Testis (tissue), 3 donors: ENCODE measurements around the gene DDI2. TPM values are rescaled to one million over a fixed set of nuclear protein-coding genes. Genes with fewer than 3 reads are reported as not detected.

Source experiments
- DNase-seq: peaks from one replicate; pipeline ENCODE4 v3.0.0-alpha.2; 2019
- H3K27ac ChIP-seq, 2 donors: fragments of 200-600 bp; sonication (generic); one replicate each; pipeline ENCODE4 v1.5.1; 2019
- H3K27me3 ChIP-seq: fragments of 200-600 bp; sonication (generic); one replicate; pipeline ENCODE4 v1.5.1; 2019
- H3K36me3 ChIP-seq: fragments of 200-600 bp; sonication (generic); one replicate; pipeline ENCODE4 v1.5.1; 2017; ENCODE audit warnings: low read depth; ENCODE audit errors: missing control alignments
- H3K4me1 ChIP-seq: fragments of 200-600 bp; sonication (generic); one replicate; pipeline ENCODE4 v1.5.1; 2019
- H3K4me3 ChIP-seq, 2 donors: fragments of 200-600 bp; sonication (generic); one replicate each; pipeline ENCODE4 v1.5.1; 2017 to 2019
- H3K9me3 ChIP-seq: fragments of 200-600 bp; sonication (generic); one replicate; pipeline ENCODE4 v1.5.1; 2017
- POLR2A ChIP-seq: fragments of 450-650 bp; IDR thresholded peaks from one replicate; pipeline ENCODE4 v1.6.1; 2017; ENCODE audit warnings: antibody characterized with exemption, mild to moderate bottlenecking, moderate library complexity
- WGBS, 2 donors: methylation state at CpG; one replicate each; pipeline ENCODE4 v1.1.5; 2018; 5-methylcytosine and 5-hydroxymethylcytosine counted together
- intact Hi-C: fragments of 100-400 bp; cut with DNase I; formaldehyde crosslinking; loops from one replicate; pipeline ENCODE4 v1.15.1; 2023; ENCODE audit warnings: low total_unique reads
- polyA plus RNA-seq: library from polyadenylated mRNA; stranded (reverse); fragments of 350-450 nt; fragmentation: Illumina TruSeq; extraction: RNeasy Lipid Tissue Mini Kit (QIAGEN cat#74804); gene quantifications from one replicate; pipeline ENCODE4 v1.2.3, GENCODE V29; 2014; ENCODE audit warnings: low read depth, low replicate concordance; ENCODE audit not compliant: insufficient read depth
- total RNA-seq, 2 donors: library from RNA; depleted of rRNA; stranded (reverse); fragments of >200 nt; gene quantifications; one replicate each; pipeline ENCODE4 v1.2.3, GENCODE V29; 2016
- TF ChIP-seq, protein P1 (sequence below), 3 experiments: fragments of 450-650 bp in 2 of 3; fragments of 200-600 bp in 1 of 3; sonication (generic) in 1 of 3; IDR thresholded peaks; one replicate each; pipeline ENCODE4 v1.5.1; 2016 to 2019; ENCODE audit warnings: antibody characterized with exemption in 3 of 3, mild to moderate bottlenecking in 2 of 3, moderate library complexity in 1 of 3

The DDI2 gene
- total and polyA plus RNA-seq, 3 donors from 2014 or later: 9.6 to 54.2 (median 45.2) TPM

DNA sequence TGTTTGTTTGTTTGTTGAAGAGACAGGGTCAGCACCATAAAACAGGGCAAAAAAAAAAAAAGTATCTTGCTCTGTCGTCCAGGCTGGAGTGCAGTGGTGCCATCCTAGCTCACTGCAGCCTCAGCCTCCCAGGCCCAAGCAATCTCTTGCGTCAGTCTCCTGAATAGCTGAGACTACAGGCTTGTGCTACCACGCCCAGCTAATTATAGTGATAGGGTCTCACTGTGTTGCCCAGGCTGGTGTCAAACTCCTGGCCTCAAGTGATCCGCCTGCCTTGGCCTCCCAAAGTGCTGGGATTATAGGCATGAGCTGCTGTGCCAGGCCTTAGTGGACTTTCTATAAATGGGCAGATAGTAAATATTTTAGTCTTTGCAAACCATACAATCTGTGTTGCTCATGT lies 19.2 kb downstream of the DDI2 start:
- no peak for TF ChIP-seq POLR2A
- TF ChIP-seq, protein P1, sequence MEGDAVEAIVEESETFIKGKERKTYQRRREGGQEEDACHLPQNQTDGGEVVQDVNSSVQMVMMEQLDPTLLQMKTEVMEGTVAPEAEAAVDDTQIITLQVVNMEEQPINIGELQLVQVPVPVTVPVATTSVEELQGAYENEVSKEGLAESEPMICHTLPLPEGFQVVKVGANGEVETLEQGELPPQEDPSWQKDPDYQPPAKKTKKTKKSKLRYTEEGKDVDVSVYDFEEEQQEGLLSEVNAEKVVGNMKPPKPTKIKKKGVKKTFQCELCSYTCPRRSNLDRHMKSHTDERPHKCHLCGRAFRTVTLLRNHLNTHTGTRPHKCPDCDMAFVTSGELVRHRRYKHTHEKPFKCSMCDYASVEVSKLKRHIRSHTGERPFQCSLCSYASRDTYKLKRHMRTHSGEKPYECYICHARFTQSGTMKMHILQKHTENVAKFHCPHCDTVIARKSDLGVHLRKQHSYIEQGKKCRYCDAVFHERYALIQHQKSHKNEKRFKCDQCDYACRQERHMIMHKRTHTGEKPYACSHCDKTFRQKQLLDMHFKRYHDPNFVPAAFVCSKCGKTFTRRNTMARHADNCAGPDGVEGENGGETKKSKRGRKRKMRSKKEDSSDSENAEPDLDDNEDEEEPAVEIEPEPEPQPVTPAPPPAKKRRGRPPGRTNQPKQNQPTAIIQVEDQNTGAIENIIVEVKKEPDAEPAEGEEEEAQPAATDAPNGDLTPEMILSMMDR (IDR thresholded peaks at IDR 0.05): no peak
- no peaks in the 10 kb centered on the region for H3K9me3 ChIP-seq
- H3K36me3 ChIP-seq: no peaks in the 10 kb centered on the region
- H3K27me3 ChIP-seq: no peaks in the 10 kb centered on the region
- intact Hi-C loops: no loop called here
- H3K4me1 ChIP-seq: no peaks in the 10 kb centered on the region
- 94 to 97% methylated on average over 4 of the region's 4 CpGs for WGBS, 2 donors
- no peak for DNase-seq
- no peak overlapping the region for H3K4me3 ChIP-seq
- no peak overlapping the region for H3K27ac ChIP-seq

- intact Hi-C loops: no loop called here
- WGBS, 2 donors: 58 to 67% methylated on average over 4 of the region's 4 CpGs
These were observed 20.6 kb downstream of the DDI2 start for GRCh38 chr1:15637826-15638225.

DNA sequence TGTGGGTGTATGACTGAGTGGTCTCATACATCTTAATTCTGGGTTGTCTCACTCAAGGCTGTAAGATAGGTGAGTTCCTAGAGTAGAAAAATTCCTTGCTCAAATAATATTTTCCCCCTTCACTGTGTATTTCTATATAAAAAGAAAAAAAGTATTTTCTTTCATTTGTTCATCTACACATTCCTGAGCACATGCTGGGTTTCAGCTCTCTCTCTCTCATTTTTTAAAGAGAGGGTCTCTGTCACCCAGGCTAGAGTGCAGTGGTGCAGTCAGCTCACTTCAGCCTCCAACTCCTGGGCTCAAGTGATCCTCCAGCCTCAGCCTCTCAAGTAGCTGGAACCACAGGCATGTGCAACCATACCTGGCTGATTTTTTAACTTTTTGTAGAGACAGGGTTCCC lies 22.0 kb downstream of the DDI2 start:
- intact Hi-C loops: no loop called here

More at GRCh38 chr1:15637826-15638225, 20.6 kb downstream of the DDI2 start:
- no peak overlapping the region for H3K4me3 ChIP-seq
- TF ChIP-seq POLR2A: no peak
- TF ChIP-seq, protein P1 (IDR thresholded peaks at IDR 0.05): no peak
- no peaks in the 10 kb centered on the region for H3K4me1 ChIP-seq
- no peaks in the 10 kb centered on the region for H3K27me3 ChIP-seq
- no peaks in the 10 kb centered on the region for H3K9me3 ChIP-seq
- H3K27ac ChIP-seq: no peak overlapping the region
- no peaks in the 10 kb centered on the region for H3K36me3 ChIP-seq
- DNase-seq: no peak

DNA sequence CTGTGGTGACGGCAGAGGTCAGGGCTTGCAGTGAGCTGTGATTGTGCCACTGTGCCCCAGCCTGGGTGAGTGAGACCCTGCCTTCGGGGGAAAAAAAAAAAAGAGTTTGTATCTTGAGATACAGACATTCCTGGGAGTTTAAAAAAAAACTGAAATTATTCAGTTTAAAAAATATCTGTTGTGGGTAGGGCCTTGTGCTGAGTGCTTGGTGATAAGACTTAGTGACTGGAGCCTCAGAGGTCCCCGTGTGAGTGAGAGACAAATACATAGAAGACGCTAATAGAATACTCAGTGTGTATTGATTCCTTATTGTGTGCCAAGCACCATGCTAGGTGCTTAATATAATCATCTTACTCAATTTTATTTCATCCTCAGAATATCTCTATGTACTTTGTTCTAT lies 22.7 kb downstream of the DDI2 start:
- intact Hi-C loops: no loop called here

More for the DNA sequence above, 22.0 kb downstream of the DDI2 start:
- H3K27ac ChIP-seq: no peak overlapping the region
- TF ChIP-seq, protein P1 (IDR thresholded peaks at IDR 0.05): no peak
- no peak for TF ChIP-seq POLR2A
- no peaks in the 10 kb centered on the region for H3K36me3 ChIP-seq
- H3K4me3 ChIP-seq: no peak overlapping the region
- no peak for DNase-seq
- no peaks in the 10 kb centered on the region for H3K27me3 ChIP-seq
- H3K4me1 ChIP-seq: no peaks in the 10 kb centered on the region
- H3K9me3 ChIP-seq: no peaks in the 10 kb centered on the region

DNA sequence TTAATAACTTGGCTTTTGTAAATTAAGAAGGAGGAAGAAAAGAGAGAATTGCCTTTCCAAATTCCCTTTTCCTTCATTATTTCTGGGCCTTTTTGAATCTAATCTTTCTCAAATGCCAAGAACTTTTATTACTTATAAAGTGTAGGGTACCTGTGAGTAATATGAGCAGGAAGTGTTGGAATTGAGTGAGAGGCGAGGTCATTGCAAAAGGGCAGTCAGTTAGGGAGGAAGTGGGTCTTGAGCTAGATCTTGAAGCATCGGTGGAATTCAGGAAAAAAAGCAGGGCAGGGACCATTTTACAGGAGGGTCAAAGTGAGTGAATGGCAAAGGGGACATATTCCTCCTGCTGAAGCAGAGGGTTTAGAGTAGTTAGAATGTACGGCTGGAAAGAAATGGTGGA lies 23.4 kb downstream of the DDI2 start:
- no peak overlapping the region for H3K27ac ChIP-seq
- 91 to 94% methylated on average over 3 of the region's 3 CpGs for WGBS, 2 donors
- H3K36me3 ChIP-seq: no peaks in the 10 kb centered on the region
- no peak overlapping the region for H3K4me3 ChIP-seq
- H3K4me1 ChIP-seq: no peaks in the 10 kb centered on the region
- H3K9me3 ChIP-seq: no peaks in the 10 kb centered on the region
- H3K27me3 ChIP-seq: no peaks in the 10 kb centered on the region
- intact Hi-C loops: no loop called here
- DNase-seq: no peak
- TF ChIP-seq, protein P1 (IDR thresholded peaks at IDR 0.05): no peak
- TF ChIP-seq POLR2A: no peak

More for the DNA sequence above, 22.7 kb downstream of the DDI2 start:
- WGBS, 2 donors: 91% methylated on average over 4 of the region's 4 CpGs
- no peak overlapping the region for H3K4me3 ChIP-seq
- H3K4me1 ChIP-seq: no peaks in the 10 kb centered on the region
- TF ChIP-seq POLR2A: no peak
- TF ChIP-seq, protein P1 (IDR thresholded peaks at IDR 0.05): no peak
- H3K27me3 ChIP-seq: no peaks in the 10 kb centered on the region
- DNase-seq: no peak
- no peaks in the 10 kb centered on the region for H3K9me3 ChIP-seq
- H3K36me3 ChIP-seq: no peaks in the 10 kb centered on the region
- H3K27ac ChIP-seq: no peak overlapping the region
